CD8-positive, alpha-beta memory T cell (primary cell): Measurements from ENCODE around the gene ASGR2. TPM values are rescaled to one million over a fixed set of nuclear protein-coding genes. Genes with fewer than 3 reads are reported as not detected.

Experiments used
- CTCF ChIA-PET: fragments of 350-600 bp; sonication (Branson Sonifier 250); formaldehyde crosslinking; loops from one replicate; lab custom pipeline; 2021; ENCODE audit warnings: antibody characterized with exemption; lab: Charles Lee
- POLR2A ChIA-PET: fragments of 350-600 bp; sonication (Branson Sonifier 250); formaldehyde crosslinking; loops from one replicate; lab custom pipeline; 2021; ENCODE audit warnings: antibody characterized with exemption; lab: Charles Lee
- DNase-seq, 5 donors: peaks; one replicate each; pipeline versions ENCODE4 v3.0.0 to v3.0.0-alpha.2; 2020 to 2022; ENCODE audit warnings: mixed read lengths in 1 of 5
- H3K27ac ChIP-seq: one replicate; pipeline ENCODE4 v1.7.0; 2013; ENCODE audit warnings: low read depth, mild to moderate bottlenecking, low read length, moderate library complexity
- H3K27me3 ChIP-seq: 2 replicates; pipeline ENCODE4 v1.7.0; 2013; ENCODE audit warnings: low read length, mild to moderate bottlenecking; ENCODE audit not compliant: insufficient read depth, poor library complexity, severe bottlenecking
- H3K36me3 ChIP-seq: 2 replicates; pipeline ENCODE4 v1.7.0; 2013; ENCODE audit warnings: mild to moderate bottlenecking, low read length, moderate library complexity; ENCODE audit not compliant: insufficient read depth
- H3K4me1 ChIP-seq: 2 replicates; pipeline ENCODE4 v1.7.0; 2013; ENCODE audit warnings: mild to moderate bottlenecking, low read length, moderate library complexity; ENCODE audit not compliant: insufficient read depth
- H3K4me3 ChIP-seq: 2 replicates; pipeline ENCODE4 v1.7.0; 2013; ENCODE audit warnings: mild to moderate bottlenecking, low read length
- H3K9me3 ChIP-seq: 2 replicates; pipeline ENCODE4 v1.7.0; 2013; ENCODE audit warnings: mild to moderate bottlenecking, low read length
- H3K27ac Mint-ChIP-seq, 8 donors: one replicate each; pipeline ENCODE4 v1.8.0; 2020 to 2021; ENCODE audit warnings: mixed read lengths in 8 of 8, mild to moderate bottlenecking in 6 of 8, inconsistent platforms in 3 of 8, moderate library complexity in 3 of 8
- H3K27me3 Mint-ChIP-seq, 2 donors: one replicate each; pipeline ENCODE4 v1.8.0; 2020 to 2021; ENCODE audit warnings: mixed read lengths in 2 of 2, mild to moderate bottlenecking in 1 of 2, moderate library complexity in 1 of 2
- H3K36me3 Mint-ChIP-seq, 3 donors: one replicate each; pipeline ENCODE4 v1.8.0; 2020 to 2021; ENCODE audit warnings: mixed read lengths in 3 of 3, inconsistent platforms in 1 of 3, mild to moderate bottlenecking in 1 of 3
- H3K4me1 Mint-ChIP-seq, 3 donors: one replicate each; pipeline ENCODE4 v1.8.0; 2020 to 2021; ENCODE audit warnings: mixed read lengths in 3 of 3, inconsistent platforms in 1 of 3, mild to moderate bottlenecking in 1 of 3
- H3K4me3 Mint-ChIP-seq, 7 donors: one replicate each; pipeline ENCODE4 v1.8.0; 2020 to 2021; ENCODE audit warnings: mixed read lengths in 7 of 7, mild to moderate bottlenecking in 6 of 7, moderate library complexity in 4 of 7, inconsistent platforms in 2 of 7
- H3K9me3 Mint-ChIP-seq, 5 donors: one replicate each; pipeline ENCODE4 v1.8.0; 2020 to 2022; ENCODE audit warnings: mixed read lengths in 5 of 5, mild to moderate bottlenecking in 3 of 5, moderate library complexity in 2 of 5, inconsistent platforms in 1 of 5
- polyA plus RNA-seq: library from polyadenylated mRNA; unstranded; fragments of 300-500 nt; fragmentation: Illumina TruSeq; gene quantifications from one replicate; pipeline ENCODE4 v1.2.3, GENCODE V29; 2021
- total RNA-seq, 2 experiments: library from RNA; stranded (reverse); gene quantifications; one replicate each; pipeline ENCODE4 v1.2.3, GENCODE V29; 2021

The ASGR2 gene
- total and polyA plus RNA-seq, 3 experiments from 2014 or later, result not detected

- Mint-ChIP-seq H3K9me3 (no peaks in the 10 kb centered on the region), H3K4me1 (peaks cover 0 to 4% (median 3%) of the 10 kb centered on the region in 3 donors), H3K27me3 (peaks cover 20 to 29% of the 10 kb centered on the region in 2 donors), H3K36me3 (no peaks in the 10 kb centered on the region), H3K4me3 (no peak overlapping the region), H3K27ac (no peak overlapping the region)
- Histone ChIP-seq H3K27me3 (no peaks in the 10 kb centered on the region), H3K27ac (no peak overlapping the region), H3K9me3 (no peaks in the 10 kb centered on the region), H3K4me1 (no peaks in the 10 kb centered on the region), H3K4me3 (no peak overlapping the region), H3K36me3 (no peaks in the 10 kb centered on the region)
- CTCF ChIA-PET, result interaction anchor here (2.2 to 9.3 kb wide), 2 partner anchors 88 to 97 kb away, joined by 11 to 169 read pairs; partner anchors contain the start of gene SLC16A11
- POLR2A ChIA-PET, result no interaction called here
- DNase-seq, result no peak
Measured at GRCh38 chr17:7139400-7139799, 24.8 kb upstream of the ASGR2 start.

- no peak for DNase-seq
- peaks cover 20 to 29% of the 10 kb centered on the region in 2 donors for H3K27me3 Mint-ChIP-seq
- H3K27ac ChIP-seq, result no peak overlapping the region
- peaks cover under 1% of the 10 kb centered on the region for H3K4me1 ChIP-seq
- no peaks in the 10 kb centered on the region for H3K36me3 ChIP-seq
- no peaks in the 10 kb centered on the region for H3K36me3 Mint-ChIP-seq
- H3K4me1 Mint-ChIP-seq, result peaks cover 0 to 5% (median 3%) of the 10 kb centered on the region in 3 donors
- no peak overlapping the region for H3K4me3 ChIP-seq
- no peak overlapping the region for H3K4me3 Mint-ChIP-seq
- no peak overlapping the region for H3K27ac Mint-ChIP-seq
- no peaks in the 10 kb centered on the region for H3K27me3 ChIP-seq
- no peaks in the 10 kb centered on the region for H3K9me3 Mint-ChIP-seq
- ChIA-PET POLR2A (no interaction called here), CTCF (interaction anchor here (7.8 to 9.3 kb wide), 2 partner anchors 87 to 97 kb away, joined by 101 to 169 read pairs; partner anchors contain the start of gene SLC16A11)
- no peaks in the 10 kb centered on the region for H3K9me3 ChIP-seq
Measured at GRCh38 chr17:7138800-7139381, 24.3 kb upstream of the ASGR2 start.

GRCh38 chr17:7137171-7137943, 22.7 kb upstream of the ASGR2 start:
- no peaks in the 10 kb centered on the region for H3K9me3 Mint-ChIP-seq

GRCh38 chr17:7136266-7136877, 21.8 kb upstream of the ASGR2 start:
- Mint-ChIP-seq H3K4me1 (peaks cover 12 to 26% (median 17%) of the 10 kb centered on the region in 3 donors), H3K9me3 (no peaks in the 10 kb centered on the region), H3K36me3 (no peaks in the 10 kb centered on the region), H3K4me3 (no peak overlapping the region), H3K27ac (no peak overlapping the region), H3K27me3 (peaks cover 18 to 20% of the 10 kb centered on the region in 2 donors)
- Histone ChIP-seq H3K27me3 (no peaks in the 10 kb centered on the region), H3K4me1 (peaks cover 13% of the 10 kb centered on the region), H3K27ac (no peak overlapping the region), H3K4me3 (no peak overlapping the region), H3K36me3 (no peaks in the 10 kb centered on the region), H3K9me3 (no peaks in the 10 kb centered on the region)
- DNase-seq, result peak; percentile 58 to 84 (median 69)
- CTCF ChIA-PET, result interaction anchor here (0.9 to 9.3 kb wide), 13 partner anchors 10 to 225 kb away, joined by 3 to 169 read pairs (median 4); partner anchors contain the start of gene SLC16A11
- POLR2A ChIA-PET, result interaction anchor here (0.7 to 1.5 kb wide), 3 partner anchors 90 to 160 kb away, joined by 3 to 9 read pairs (median 7); partner anchors contain the start of gene SLC16A13

More at GRCh38 chr17:7137171-7137943, 22.7 kb upstream of the ASGR2 start:
- peaks cover 7 to 19% (median 14%) of the 10 kb centered on the region in 3 donors for H3K4me1 Mint-ChIP-seq
- no peak overlapping the region for H3K4me3 Mint-ChIP-seq
- POLR2A ChIA-PET, result interaction anchor here (0.6 to 1.5 kb wide), 3 partner anchors 91 to 1994 kb away, joined by 3 to 7 read pairs (median 3); partner anchors contain the start of gene SLC16A13
- Histone ChIP-seq H3K36me3 (no peaks in the 10 kb centered on the region), H3K9me3 (no peaks in the 10 kb centered on the region), H3K27ac (no peak overlapping the region), H3K27me3 (no peaks in the 10 kb centered on the region), H3K4me1 (peaks cover 12% of the 10 kb centered on the region), H3K4me3 (no peak overlapping the region)
- no peaks in the 10 kb centered on the region for H3K36me3 Mint-ChIP-seq
- no peak for DNase-seq
- no peak overlapping the region for H3K27ac Mint-ChIP-seq
- CTCF ChIA-PET, result interaction anchor here (0.9 to 9.3 kb wide), 16 partner anchors 9 to 226 kb away, joined by 3 to 169 read pairs (median 4); partner anchors contain the start of gene SLC16A11
- peaks cover 20 to 28% of the 10 kb centered on the region in 2 donors for H3K27me3 Mint-ChIP-seq

GRCh38 chr17:7133916-7134315, 19.3 kb upstream of the ASGR2 start:
- no peaks in the 10 kb centered on the region for H3K27me3 ChIP-seq
- DNase-seq, result no peak
- Mint-ChIP-seq H3K4me3 (peak overlapping the region in 2 of 7 donors; percentile 25 to 80), H3K27me3 (peaks cover 7 to 12% of the 10 kb centered on the region in 2 donors), H3K36me3 (no peaks in the 10 kb centered on the region), H3K4me1 (peaks cover 12 to 30% (median 17%) of the 10 kb centered on the region in 3 donors), H3K27ac (no peak overlapping the region), H3K9me3 (no peaks in the 10 kb centered on the region)
- peaks cover 13% of the 10 kb centered on the region for H3K4me1 ChIP-seq
- H3K27ac ChIP-seq, result no peak overlapping the region
- no peaks in the 10 kb centered on the region for H3K9me3 ChIP-seq
- ChIA-PET POLR2A (interaction anchor here (0.9 to 2.2 kb wide), 3 partner anchors 44 to 98 kb away, joined by 6 to 16 read pairs (median 9); partner anchors contain the start of gene SLC16A13), CTCF (interaction anchor here (0.8 to 9.3 kb wide), 9 partner anchors 8 to 290 kb away, joined by 3 to 169 read pairs (median 3); partner anchors contain the start of gene SLC16A11)
- no peak overlapping the region for H3K4me3 ChIP-seq
- no peaks in the 10 kb centered on the region for H3K36me3 ChIP-seq

GRCh38 chr17:7133424-7133823, 18.8 kb upstream of the ASGR2 start:
- no peak overlapping the region for H3K27ac ChIP-seq

GRCh38 chr17:7132511-7133094, 18.0 kb upstream of the ASGR2 start:
- Histone ChIP-seq H3K9me3 (no peaks in the 10 kb centered on the region), H3K27me3 (no peaks in the 10 kb centered on the region), H3K27ac (peak overlapping the region; percentile 48), H3K4me1 (peaks cover 13% of the 10 kb centered on the region), H3K36me3 (no peaks in the 10 kb centered on the region), H3K4me3 (peak overlapping the region; percentile 7)
- Mint-ChIP-seq H3K9me3 (no peaks in the 10 kb centered on the region), H3K4me3 (peak overlapping the region in 4 of 7 donors; percentile 16 to 77 (median 60)), H3K36me3 (no peaks in the 10 kb centered on the region), H3K27me3 (peaks cover 6 to 15% of the 10 kb centered on the region in 2 donors), H3K27ac (peak overlapping the region; percentile 63 to 98 (median 90)), H3K4me1 (peaks cover 12 to 30% (median 17%) of the 10 kb centered on the region in 3 donors)
- ChIA-PET CTCF (interaction anchor here (0.5 to 9.3 kb wide), 12 partner anchors 9 to 289 kb away, joined by 3 to 169 read pairs (median 3); partner anchors contain the start of gene SLC16A11), POLR2A (interaction anchor here (0.7 to 2.2 kb wide), 4 partner anchors 54 to 111 kb away, joined by 3 to 16 read pairs (median 4); partner anchors contain the start of gene SLC16A13)
- DNase-seq, result peak; percentile 5 to 77 (median 49)

More at GRCh38 chr17:7133424-7133823, 18.8 kb upstream of the ASGR2 start:
- no peaks in the 10 kb centered on the region for H3K9me3 Mint-ChIP-seq
- no peaks in the 10 kb centered on the region for H3K36me3 ChIP-seq
- peak overlapping the region; percentile 19 to 80 (median 70) for H3K4me3 Mint-ChIP-seq
- peaks cover 12 to 30% (median 17%) of the 10 kb centered on the region in 3 donors for H3K4me1 Mint-ChIP-seq
- peak overlapping the region in 4 of 8 donors; percentile 83 to 87 (median 86) for H3K27ac Mint-ChIP-seq
- no peaks in the 10 kb centered on the region for H3K36me3 Mint-ChIP-seq
- H3K4me1 ChIP-seq, result peaks cover 13% of the 10 kb centered on the region
- ChIA-PET POLR2A (interaction anchor here (0.7 to 2.2 kb wide), 4 partner anchors 44 to 106 kb away, joined by 6 to 16 read pairs (median 10); partner anchors contain the start of genes PHF23 and SLC16A13), CTCF (interaction anchor here (0.7 to 9.3 kb wide), 14 partner anchors 8 to 290 kb away, joined by 3 to 169 read pairs (median 3); partner anchors contain the start of gene SLC16A11)
- H3K27me3 ChIP-seq, result no peaks in the 10 kb centered on the region
- DNase-seq, result peak in 4 of 5 donors; percentile 1 to 58 (median 30)
- H3K9me3 ChIP-seq, result no peaks in the 10 kb centered on the region
- peaks cover 7 to 12% of the 10 kb centered on the region in 2 donors for H3K27me3 Mint-ChIP-seq
- H3K4me3 ChIP-seq, result no peak overlapping the region
